Gastroesophageal sphincter (tissue), 3 donors: ENCODE measurements around the gene ANKH.

Experiments used
- EP300 ChIP-seq: sonication (generic); formaldehyde crosslinking; IDR thresholded peaks from one replicate; pipeline ENCODE4 v1.6.1; 2017; ENCODE audit warnings: antibody characterized with exemption, mild to moderate bottlenecking
- POLR2A ChIP-seq, 2 donors: fragments of 450-650 bp; IDR thresholded peaks; one replicate each; pipeline ENCODE4 v1.6.1; 2017; ENCODE audit warnings: antibody characterized with exemption in 2 of 2, mild to moderate bottlenecking in 2 of 2, moderate library complexity in 1 of 2
- POLR2AphosphoS5 ChIP-seq: sonication (generic); formaldehyde crosslinking; IDR thresholded peaks from one replicate; pipeline ENCODE4 v1.6.1; 2017; ENCODE audit warnings: antibody characterized with exemption
- TF ChIP-seq, protein P1 (sequence below), 4 experiments: fragments of 200-600 bp in 2 of 4; fragments of 450-650 bp in 2 of 4; sonication (generic) in 1 of 4; IDR thresholded peaks; one replicate each; pipeline ENCODE4 v1.5.1; 2017 to 2019; ENCODE audit warnings: antibody characterized with exemption in 4 of 4, mild to moderate bottlenecking in 2 of 4, moderate library complexity in 2 of 4

- TF ChIP-seq, protein P1, sequence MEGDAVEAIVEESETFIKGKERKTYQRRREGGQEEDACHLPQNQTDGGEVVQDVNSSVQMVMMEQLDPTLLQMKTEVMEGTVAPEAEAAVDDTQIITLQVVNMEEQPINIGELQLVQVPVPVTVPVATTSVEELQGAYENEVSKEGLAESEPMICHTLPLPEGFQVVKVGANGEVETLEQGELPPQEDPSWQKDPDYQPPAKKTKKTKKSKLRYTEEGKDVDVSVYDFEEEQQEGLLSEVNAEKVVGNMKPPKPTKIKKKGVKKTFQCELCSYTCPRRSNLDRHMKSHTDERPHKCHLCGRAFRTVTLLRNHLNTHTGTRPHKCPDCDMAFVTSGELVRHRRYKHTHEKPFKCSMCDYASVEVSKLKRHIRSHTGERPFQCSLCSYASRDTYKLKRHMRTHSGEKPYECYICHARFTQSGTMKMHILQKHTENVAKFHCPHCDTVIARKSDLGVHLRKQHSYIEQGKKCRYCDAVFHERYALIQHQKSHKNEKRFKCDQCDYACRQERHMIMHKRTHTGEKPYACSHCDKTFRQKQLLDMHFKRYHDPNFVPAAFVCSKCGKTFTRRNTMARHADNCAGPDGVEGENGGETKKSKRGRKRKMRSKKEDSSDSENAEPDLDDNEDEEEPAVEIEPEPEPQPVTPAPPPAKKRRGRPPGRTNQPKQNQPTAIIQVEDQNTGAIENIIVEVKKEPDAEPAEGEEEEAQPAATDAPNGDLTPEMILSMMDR (IDR thresholded peaks at IDR 0.05), result no peak
- TF ChIP-seq EP300 (no peak), POLR2A (IDR thresholded peaks at IDR 0.05) (no peak), POLR2AphosphoS5 (no peak)
These were observed 111.6 kb downstream of the ANKH start for GRCh38 chr5:14759744-14760547.
